AG09309 (cell line): Measurements from ENCODE around the gene ADK.
"Not testable (repeated sequence)": the region's sequence is repeated elsewhere in the genome, so short reads cannot be mapped to it uniquely, and the experiment has no call there.

Experiments
- DNase-seq: peaks from one replicate; pipeline ENCODE4 v3.0.0-alpha.2; 2010; ENCODE audit warnings: low read depth
- H3K4me3 ChIP-seq: 2 replicates; pipeline ENCODE4 v1.5.1; 2011; ENCODE audit warnings: mild to moderate bottlenecking, low read depth, low read length, moderate library complexity; ENCODE audit not compliant: control insufficient read depth
- CTCF ChIP-seq: IDR thresholded peaks from 2 replicates; pipeline ENCODE4 v1.5.1; 2011; ENCODE audit warnings: mild to moderate bottlenecking, low read depth, low read length, inconsistent platforms; ENCODE audit not compliant: insufficient read depth, control insufficient read depth; ENCODE audit errors: missing control alignments

ADK gene

GRCh38 chr10:74439213-74439612, 288.2 kb downstream of the ADK start:
- DNase-seq, result no peak
- H3K4me3 ChIP-seq, result no peak overlapping the region
- no peak for TF ChIP-seq CTCF

- no peak for TF ChIP-seq CTCF
- no peak for DNase-seq
- no peak overlapping the region for H3K4me3 ChIP-seq
Measured at GRCh38 chr10:74445493-74445892, 294.5 kb downstream of the ADK start.

GRCh38 chr10:74450602-74451001, 299.6 kb downstream of the ADK start:
- no peak overlapping the region for H3K4me3 ChIP-seq
- no peak for DNase-seq
- no peak for TF ChIP-seq CTCF

- H3K4me3 ChIP-seq, result no peak overlapping the region
- TF ChIP-seq CTCF, result no peak
- no peak for DNase-seq
Measured at GRCh38 chr10:74451127-74451829, 300.3 kb downstream of the ADK start.

GRCh38 chr10:74453169-74453568, 302.1 kb downstream of the ADK start:
- no peak for DNase-seq
- no peak overlapping the region for H3K4me3 ChIP-seq
- no peak for TF ChIP-seq CTCF

- not testable (repeated sequence) for H3K4me3 ChIP-seq, DNase-seq
Measured at GRCh38 chr10:74457478-74457877, 306.5 kb downstream of the ADK start.

- no peak for TF ChIP-seq CTCF
- DNase-seq, result no peak
- no peak overlapping the region for H3K4me3 ChIP-seq
Measured at GRCh38 chr10:74460812-74461211, 309.8 kb downstream of the ADK start.
